Activated T-cell treated with anti-CD3 and anti-CD28 coated beads, Interleukin-2, amount 50 U/mL, for 72 hours (primary cell): Measurements from ENCODE around the gene PXDN. TPM values are rescaled to one million over a fixed set of nuclear protein-coding genes. Genes with fewer than 3 reads are reported as not detected.

Source experiments
- ATAC-seq, 2 donors: fragments of 150-1000 bp; cut with Tn5 transposase; replicated peaks in 1 of 2; 2 replicates each; pipeline ENCODE4 v1.10.0; 2021; ENCODE audit warnings: moderate library complexity in 2 of 2, mild to moderate bottlenecking in 1 of 2
- DNase-seq, 2 donors: peaks; one replicate each; pipeline ENCODE4 v3.0.0; 2021 to 2022; ENCODE audit warnings: mixed read lengths in 1 of 2
- H3K27ac Mint-ChIP-seq: one replicate; pipeline ENCODE4 v1.8.0; 2022; ENCODE audit warnings: mild to moderate bottlenecking, moderate library complexity, mixed read lengths
- H3K27me3 Mint-ChIP-seq: one replicate; pipeline ENCODE4 v1.8.0; 2022; ENCODE audit warnings: low read depth, mixed read lengths
- H3K36me3 Mint-ChIP-seq, 2 donors: one replicate each; pipeline ENCODE4 v1.8.0; 2022; ENCODE audit warnings: mixed read lengths in 2 of 2, mild to moderate bottlenecking in 1 of 2; ENCODE audit not compliant: insufficient read depth in 2 of 2
- H3K4me1 Mint-ChIP-seq: one replicate; pipeline ENCODE4 v1.8.0; 2022; ENCODE audit warnings: low read depth, mixed read lengths
- H3K4me3 Mint-ChIP-seq, 2 donors: one replicate each; pipeline ENCODE4 v1.8.0; 2022; ENCODE audit warnings: mild to moderate bottlenecking in 2 of 2, mixed read lengths in 2 of 2, moderate library complexity in 2 of 2
- H3K9me3 Mint-ChIP-seq, 2 donors: one replicate each; pipeline ENCODE4 v1.8.0; 2022; ENCODE audit warnings: mixed read lengths in 2 of 2
- total RNA-seq, 2 donors: library from RNA; stranded (reverse); gene quantifications; one replicate each; pipeline ENCODE4 v1.2.3, GENCODE V29; 2022

PXDN gene
- total RNA-seq, 2 donors from 2014 or later = 0.25 to 1.8 TPM

DNA sequence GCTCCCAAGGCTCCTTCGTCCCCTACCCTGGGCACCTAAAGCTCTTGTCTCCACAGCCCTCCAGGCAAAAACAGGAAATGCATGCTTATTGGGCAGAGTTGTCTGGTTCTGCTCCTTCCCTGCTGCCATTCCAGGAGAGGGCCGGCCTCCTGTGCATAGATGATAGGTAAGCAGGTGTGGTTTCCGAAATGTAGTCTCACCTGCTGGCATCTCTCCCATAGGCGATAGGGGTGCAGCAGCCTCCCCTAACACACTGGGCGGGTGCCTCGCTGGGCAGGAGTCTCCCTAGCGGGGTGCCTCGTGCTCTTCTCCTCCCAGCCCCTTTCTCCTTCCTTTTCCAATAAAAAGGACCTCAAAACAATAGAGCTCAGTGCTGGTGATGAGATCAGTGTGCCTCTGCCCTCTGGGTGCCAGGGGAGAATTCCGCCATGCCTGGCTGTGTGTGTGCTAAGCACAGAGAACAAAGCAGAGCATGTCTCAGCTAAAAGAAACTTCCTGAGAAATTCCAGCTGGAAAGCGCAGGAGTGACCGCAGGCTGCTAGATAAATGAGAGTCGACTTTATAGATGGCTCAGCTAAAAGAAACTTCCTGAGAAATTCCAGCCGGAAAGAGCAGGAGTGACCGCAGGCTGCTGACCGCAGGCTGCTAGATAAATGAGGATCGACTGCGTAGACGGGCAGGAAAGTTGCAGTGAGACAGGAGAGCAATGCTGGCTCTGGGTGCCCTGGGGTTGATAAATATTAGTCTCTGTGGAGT is 11.3 kb upstream of the PXDN start:
- Mint-ChIP-seq H3K36me3 (peaks cover 4 to 6% of the 10 kb centered on the region in 2 donors), H3K9me3 (peaks cover 0 to 4% of the 10 kb centered on the region in 2 donors), H3K27me3 (peaks cover 6% of the 10 kb centered on the region), H3K4me1 (peaks cover 7% of the 10 kb centered on the region), H3K27ac (no peak overlapping the region), H3K4me3 (no peak overlapping the region)
- no peak for DNase-seq
- ATAC-seq = no peak

DNA sequence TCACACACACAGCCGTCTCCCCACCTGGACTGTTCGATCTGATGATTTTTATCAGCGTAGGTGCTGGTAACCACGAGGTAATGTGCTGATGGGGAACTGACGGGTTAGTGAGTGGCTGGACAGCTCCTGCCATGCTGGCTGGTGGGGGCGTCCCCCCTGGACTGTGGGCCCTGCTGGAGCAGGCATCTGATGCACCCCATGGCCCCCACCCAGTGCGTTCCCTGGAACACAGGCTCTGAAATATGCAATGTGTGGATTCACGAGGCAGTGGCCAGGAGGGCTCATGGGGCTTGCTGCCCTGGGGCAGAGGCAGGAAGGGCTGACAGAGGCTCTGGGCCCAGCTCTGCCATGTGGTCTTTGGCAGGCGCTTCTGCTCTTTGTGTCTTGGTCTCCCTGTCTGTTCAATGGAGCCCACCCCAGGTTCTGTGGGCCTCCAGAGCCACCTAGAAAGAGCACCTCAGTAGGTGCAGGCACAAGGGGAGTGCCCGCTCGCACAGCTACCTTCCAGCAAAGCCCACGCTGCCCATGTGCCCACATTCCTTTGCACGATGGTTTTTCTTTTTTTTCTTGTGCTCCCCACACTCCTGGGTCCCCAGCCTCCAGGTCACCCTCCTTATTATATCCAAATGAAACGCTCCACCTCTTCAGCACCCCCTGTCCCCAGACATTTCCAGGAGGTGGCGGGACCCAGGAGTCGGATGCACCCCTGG is 10.3 kb upstream of the PXDN start:
- Mint-ChIP-seq H3K4me3 (no peak overlapping the region), H3K4me1 (peaks cover 7% of the 10 kb centered on the region), H3K9me3 (peaks cover 0 to 4% of the 10 kb centered on the region in 2 donors), H3K36me3 (peaks cover 4 to 6% of the 10 kb centered on the region in 2 donors), H3K27me3 (peaks cover 6% of the 10 kb centered on the region), H3K27ac (no peak overlapping the region)
- ATAC-seq = no peak
- no peak for DNase-seq

DNA sequence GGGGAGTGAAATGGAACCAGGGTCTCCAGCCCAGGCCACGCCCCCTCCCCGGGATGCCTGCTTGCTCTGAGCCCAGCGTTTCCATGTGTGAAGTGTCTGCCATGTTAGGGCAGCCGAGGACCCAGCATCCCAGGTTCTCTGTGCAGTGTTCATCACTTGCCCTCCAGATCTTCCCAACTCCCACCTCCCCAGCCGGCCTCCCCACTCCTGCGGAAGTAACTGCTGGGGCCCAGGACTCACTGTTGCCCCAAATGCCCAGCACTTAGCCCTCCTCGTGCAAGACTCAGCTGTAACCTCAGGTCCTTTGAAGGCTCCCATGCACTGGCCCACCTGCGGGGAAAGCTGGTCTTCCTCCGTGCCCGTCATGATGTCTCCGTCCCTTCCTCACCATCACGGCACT is 9.7 kb upstream of the PXDN start:
- H3K27ac Mint-ChIP-seq = no peak overlapping the region
- no peak for DNase-seq
- peaks cover 7% of the 10 kb centered on the region for H3K4me1 Mint-ChIP-seq
- no peak overlapping the region for H3K4me3 Mint-ChIP-seq
- H3K36me3 Mint-ChIP-seq = peaks cover 4 to 6% of the 10 kb centered on the region in 2 donors
- no peak for ATAC-seq
- H3K9me3 Mint-ChIP-seq = peaks cover 0 to 4% of the 10 kb centered on the region in 2 donors
- peaks cover 6% of the 10 kb centered on the region for H3K27me3 Mint-ChIP-seq

DNA sequence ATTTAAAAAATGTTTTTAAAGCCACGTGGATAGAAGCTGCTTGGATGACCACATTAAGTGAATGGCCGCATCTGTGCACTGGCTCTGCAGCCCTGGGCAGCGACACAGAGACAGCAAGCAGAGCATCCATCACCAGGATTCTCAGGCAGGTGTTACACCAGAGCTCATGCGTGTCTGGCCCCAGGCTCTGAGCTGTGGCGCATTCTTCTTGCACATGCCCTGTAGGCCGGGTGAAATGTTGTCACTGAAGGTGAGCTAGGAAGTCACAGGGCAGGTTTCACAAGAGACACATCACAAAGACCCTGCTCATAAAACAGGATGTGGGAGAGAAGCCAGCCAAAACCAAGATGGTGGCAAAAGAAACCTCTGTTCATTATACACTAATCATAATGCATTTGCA is 8.4 kb upstream of the PXDN start:
- H3K27me3 Mint-ChIP-seq = peaks cover 8% of the 10 kb centered on the region
- H3K9me3 Mint-ChIP-seq = peaks cover 0 to 4% of the 10 kb centered on the region in 2 donors
- no peak overlapping the region for H3K27ac Mint-ChIP-seq
- H3K4me1 Mint-ChIP-seq = peaks cover 7% of the 10 kb centered on the region
- ATAC-seq = no peak
- H3K4me3 Mint-ChIP-seq = no peak overlapping the region
- peaks cover 4 to 6% of the 10 kb centered on the region in 2 donors for H3K36me3 Mint-ChIP-seq
- DNase-seq = no peak

DNA sequence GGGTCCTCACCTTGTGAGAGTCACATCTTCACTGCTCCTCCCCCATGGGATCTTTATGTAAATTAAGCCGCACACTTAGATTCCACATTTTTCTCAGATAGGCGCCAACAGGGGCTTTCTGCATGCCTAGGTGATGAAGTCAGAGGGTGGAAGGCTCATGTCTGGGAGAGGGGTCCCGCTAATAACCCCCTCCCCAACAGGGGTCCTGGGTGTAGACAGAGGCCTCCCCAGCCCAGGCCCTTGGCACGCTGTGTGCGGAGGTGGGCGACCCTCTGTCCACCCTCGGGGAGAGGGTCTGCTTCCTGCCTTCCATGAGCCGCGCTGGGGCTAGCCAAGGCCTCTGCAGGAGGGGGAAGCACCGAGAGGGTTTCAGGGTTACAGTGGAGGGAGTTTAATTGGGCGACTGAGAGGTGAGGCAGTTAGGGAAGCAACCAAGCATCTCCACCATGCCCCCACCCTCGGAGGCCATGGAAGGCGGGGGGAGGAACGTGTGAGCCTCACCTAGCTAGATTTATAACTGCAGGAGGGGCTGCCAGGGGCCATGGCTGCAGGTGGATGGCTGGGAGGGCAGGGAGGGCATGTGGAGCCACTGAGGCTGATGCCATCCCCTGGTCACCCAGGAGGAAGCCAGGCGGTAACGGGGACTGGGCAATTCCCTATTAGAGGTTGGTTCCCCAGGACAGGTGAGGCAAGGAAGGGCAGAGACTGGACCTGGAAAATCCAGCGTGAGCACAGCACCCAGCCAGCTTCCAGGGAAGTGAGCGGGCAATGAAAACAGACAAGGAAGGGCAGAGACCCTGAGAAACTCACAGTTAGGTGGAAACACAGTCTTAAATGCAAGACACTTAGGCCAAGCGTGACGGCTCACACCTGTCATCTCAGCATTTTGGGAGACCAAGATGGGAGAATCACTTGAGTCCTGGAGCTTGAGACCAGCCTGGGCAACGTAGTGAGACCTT is 7.7 kb upstream of the PXDN start:
- DNase-seq (no peak), ATAC-seq (no peak)
- peaks cover 4 to 6% of the 10 kb centered on the region in 2 donors for H3K36me3 Mint-ChIP-seq
- peaks cover 15% of the 10 kb centered on the region for H3K27me3 Mint-ChIP-seq
- peaks cover 7% of the 10 kb centered on the region for H3K4me1 Mint-ChIP-seq
- H3K9me3 Mint-ChIP-seq = peaks cover 0 to 4% of the 10 kb centered on the region in 2 donors
- no peak overlapping the region for H3K27ac Mint-ChIP-seq
- no peak overlapping the region for H3K4me3 Mint-ChIP-seq

DNA sequence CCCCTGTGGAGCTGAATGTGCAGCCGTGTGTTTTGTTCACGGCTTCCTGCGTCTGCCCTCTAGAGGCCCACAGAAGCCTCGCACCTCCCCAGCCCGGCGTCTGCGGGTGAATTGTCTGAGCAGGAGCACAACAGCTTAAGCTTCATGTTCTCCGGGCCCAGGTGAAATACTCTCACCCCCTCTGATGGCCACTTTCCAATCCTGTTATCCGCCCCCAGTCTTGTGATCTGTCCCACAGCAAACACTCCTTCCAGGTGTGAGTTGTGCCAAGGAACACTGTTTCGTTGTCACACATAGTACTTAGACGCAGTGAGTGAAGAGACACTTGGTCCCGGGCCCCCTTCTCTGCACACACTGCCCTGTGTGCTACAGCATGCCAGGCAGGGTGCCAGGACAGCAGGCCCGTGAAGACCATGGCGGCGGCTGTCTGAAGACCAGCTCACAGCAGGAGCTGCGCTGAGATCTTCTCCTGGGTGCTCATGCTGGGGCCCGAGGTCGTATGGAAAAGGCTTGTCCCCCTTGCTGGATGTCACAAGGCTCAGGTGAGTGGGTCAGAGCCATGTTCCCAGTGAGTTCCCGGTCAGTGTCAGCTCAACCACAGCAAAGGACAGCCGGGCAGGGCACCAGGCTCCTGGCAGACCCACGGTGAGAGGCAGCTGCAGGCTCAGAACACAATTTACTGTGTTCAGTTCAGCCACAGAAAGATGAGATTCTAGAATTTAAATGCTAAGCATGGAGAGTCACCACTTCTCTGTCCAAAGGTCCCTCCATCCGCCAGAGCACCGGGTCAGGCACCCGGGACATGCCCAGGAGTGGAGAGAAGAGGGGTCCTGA is 6.8 kb upstream of the PXDN start:
- H3K4me3 Mint-ChIP-seq = no peak overlapping the region
- no peak overlapping the region for H3K27ac Mint-ChIP-seq
- peaks cover 7% of the 10 kb centered on the region for H3K4me1 Mint-ChIP-seq
- peak; percentile 50 to 53 for ATAC-seq
- H3K36me3 Mint-ChIP-seq = peaks cover 4 to 6% of the 10 kb centered on the region in 2 donors
- peaks cover 0 to 4% of the 10 kb centered on the region in 2 donors for H3K9me3 Mint-ChIP-seq
- H3K27me3 Mint-ChIP-seq = peaks cover 24% of the 10 kb centered on the region
- peak; percentile 31 to 46 for DNase-seq

DNA sequence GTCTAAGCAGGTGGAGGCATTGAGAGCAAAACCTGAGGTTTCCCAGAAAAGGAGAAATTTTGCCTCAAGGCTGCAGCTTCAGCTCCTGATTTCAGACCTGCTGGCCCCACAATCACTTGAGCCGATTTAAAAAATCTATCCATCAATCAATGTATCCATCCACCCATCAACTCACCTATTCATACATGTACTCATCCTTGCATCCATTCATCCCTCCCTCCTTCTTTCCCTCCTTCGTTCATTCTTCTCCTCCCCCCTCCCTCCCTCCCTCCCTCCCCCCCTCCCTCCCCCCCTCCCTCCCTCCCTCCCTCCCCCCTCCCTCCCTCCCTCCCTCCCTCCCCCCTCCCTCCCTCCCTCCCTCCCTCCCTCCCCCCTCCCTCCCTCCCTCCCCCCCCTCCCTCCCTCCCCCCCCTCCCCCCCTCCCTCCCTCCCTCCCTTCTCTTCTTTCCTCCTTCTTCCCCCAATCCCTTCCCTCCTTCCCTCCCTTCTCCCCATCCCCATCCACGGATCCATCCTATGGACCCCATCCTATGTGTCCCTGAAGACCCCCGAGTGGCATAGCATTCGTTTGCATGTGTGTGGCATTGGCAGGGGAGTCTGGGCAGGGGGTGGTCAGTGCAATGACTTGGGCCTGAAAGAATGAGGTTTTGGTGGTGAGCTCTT is 6.1 kb upstream of the PXDN start:
- Mint-ChIP-seq H3K9me3 (peaks cover 0 to 4% of the 10 kb centered on the region in 2 donors), H3K4me1 (peaks cover 7% of the 10 kb centered on the region), H3K4me3 (no peak overlapping the region), H3K27me3 (peaks cover 31% of the 10 kb centered on the region), H3K36me3 (peaks cover 4 to 6% of the 10 kb centered on the region in 2 donors), H3K27ac (no peak overlapping the region)
- ATAC-seq (no peak), DNase-seq (no peak)

DNA sequence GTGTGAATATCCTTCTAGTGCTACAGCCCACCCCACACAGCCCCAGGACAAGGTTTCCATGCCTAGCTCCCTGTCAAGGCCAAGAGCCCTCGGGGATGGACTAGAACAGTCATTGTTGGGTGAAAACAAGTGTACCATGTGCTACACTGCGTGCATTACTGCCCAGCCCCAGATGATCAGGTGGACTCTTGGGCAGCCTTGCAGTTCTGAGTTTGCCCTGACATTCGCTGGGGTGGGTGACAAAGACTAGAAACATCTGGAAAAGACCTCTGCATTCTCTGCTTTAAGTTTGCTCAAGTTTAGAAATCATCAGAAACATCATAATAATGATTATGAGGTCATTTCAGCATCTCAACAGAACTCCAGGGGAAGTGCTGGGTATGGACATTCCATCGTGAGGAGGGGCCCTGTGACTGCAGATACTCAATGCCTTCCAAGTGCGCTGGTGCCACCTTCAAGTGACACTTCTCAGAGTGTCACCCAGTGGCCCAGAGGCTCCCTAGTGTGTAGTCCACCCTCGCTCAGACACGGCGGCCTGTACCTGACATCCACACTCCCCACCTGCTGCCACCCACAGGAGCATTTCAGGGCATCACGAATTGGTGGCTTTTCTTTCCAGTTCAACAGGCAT is 5.3 kb upstream of the PXDN start:
- H3K36me3 Mint-ChIP-seq = peaks cover 0 to 1% of the 10 kb centered on the region in 2 donors

DNA sequence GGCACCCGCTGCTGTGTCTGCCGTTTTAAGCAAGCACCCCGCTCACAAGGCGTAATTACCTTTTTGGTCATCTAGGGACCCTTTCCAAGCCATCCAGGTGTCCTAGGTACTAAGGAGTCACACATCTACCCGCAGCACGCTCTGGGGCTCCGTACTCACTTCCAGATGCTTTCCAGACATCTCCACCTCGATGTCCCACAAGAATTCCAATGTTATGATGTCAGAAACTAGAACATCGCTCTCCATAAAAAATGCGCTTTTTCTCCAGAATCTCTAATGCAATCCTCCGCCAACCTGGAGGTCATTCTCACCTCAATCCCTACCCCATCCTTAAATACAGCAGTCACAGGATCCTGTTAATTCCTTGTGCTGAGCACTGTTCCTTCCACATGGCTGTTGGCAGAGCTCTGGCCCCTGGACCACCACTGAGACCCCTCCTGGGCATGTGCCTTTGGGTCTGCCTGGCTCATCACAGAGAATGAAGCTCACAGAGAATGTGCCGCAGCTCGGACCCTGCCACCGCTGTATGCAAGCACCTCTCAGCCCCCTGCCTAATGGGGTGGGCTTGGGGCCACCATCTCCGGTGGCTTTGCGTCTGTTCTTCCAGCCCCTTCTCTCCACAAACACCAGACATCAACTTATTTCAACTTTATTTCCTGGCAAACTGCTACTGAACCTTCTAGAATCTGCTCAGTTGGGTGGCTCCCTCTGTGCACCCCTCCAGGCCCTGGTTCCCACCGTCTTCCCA is 4.6 kb upstream of the PXDN start:
- H3K4me3 Mint-ChIP-seq = no peak overlapping the region

More for the DNA sequence above, 5.3 kb upstream of the PXDN start:
- H3K4me3 Mint-ChIP-seq = no peak overlapping the region
- H3K27ac Mint-ChIP-seq = no peak overlapping the region
- H3K27me3 Mint-ChIP-seq = peaks cover 38% of the 10 kb centered on the region
- no peaks in the 10 kb centered on the region for H3K9me3 Mint-ChIP-seq
- DNase-seq = no peak
- H3K4me1 Mint-ChIP-seq = peaks cover 7% of the 10 kb centered on the region
- no peak for ATAC-seq

DNA sequence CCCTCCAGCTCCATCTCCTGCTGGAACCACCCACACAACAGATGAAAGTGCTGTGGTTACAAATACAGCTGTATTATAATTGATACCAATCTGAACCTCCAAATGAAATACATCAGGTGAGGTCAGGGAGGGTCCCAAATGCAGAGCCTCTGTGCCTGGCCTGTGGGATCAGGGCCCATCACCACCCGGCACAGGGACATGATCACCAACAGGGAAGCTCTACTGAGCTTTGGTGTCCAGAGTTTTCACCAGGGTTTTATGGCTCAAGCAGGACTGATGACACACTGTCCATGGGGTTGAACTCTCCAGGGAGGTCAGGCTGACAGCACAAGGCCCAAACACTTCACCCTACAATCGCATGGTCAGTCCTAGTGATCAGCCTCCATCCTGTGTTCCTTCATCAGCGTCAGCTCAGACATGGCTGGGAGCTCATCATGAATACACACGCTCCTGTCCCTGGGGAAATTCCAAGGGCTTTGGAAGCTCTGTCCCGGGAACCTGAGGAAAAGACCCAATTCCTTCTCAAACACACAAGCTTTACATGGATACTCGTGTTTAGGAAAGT is 3.9 kb upstream of the PXDN start:
- peaks cover 7% of the 10 kb centered on the region for H3K4me1 Mint-ChIP-seq
- no peak for DNase-seq
- H3K36me3 Mint-ChIP-seq = no peaks in the 10 kb centered on the region
- no peaks in the 10 kb centered on the region for H3K9me3 Mint-ChIP-seq
- ATAC-seq = no peak
- no peak overlapping the region for H3K4me3 Mint-ChIP-seq
- peaks cover 39% of the 10 kb centered on the region for H3K27me3 Mint-ChIP-seq
- no peak overlapping the region for H3K27ac Mint-ChIP-seq

More for the DNA sequence above, 4.6 kb upstream of the PXDN start:
- H3K27me3 Mint-ChIP-seq = peaks cover 39% of the 10 kb centered on the region
- H3K27ac Mint-ChIP-seq = no peak overlapping the region
- H3K4me1 Mint-ChIP-seq = peaks cover 7% of the 10 kb centered on the region
- no peaks in the 10 kb centered on the region for H3K36me3 Mint-ChIP-seq
- DNase-seq (no peak), ATAC-seq (no peak)
- H3K9me3 Mint-ChIP-seq = no peaks in the 10 kb centered on the region
